ENCODE measurements around the gene TOB1.

- no peak for TF ChIP-seq CTCF (optimal IDR thresholded peaks at IDR 0.05 in 1 of 3, IDR thresholded peaks at IDR 0.05 in 1 of 3, conservative IDR thresholded peaks at IDR 0.05 in 1 of 3; ENCODE audit: extremely low read depth in 1 of 3, insufficient read depth in 2 of 3, low read length in 3 of 3)
- no peak for TF ChIP-seq EZH2 (IDR thresholded peaks at IDR 0.05; ENCODE audit: low read length)
Measured at GRCh38 chr17:50845240-50846147, 20.7 kb downstream of the TOB1 start.
